Measurements from ENCODE around the gene LCORL.
"Not testable (repeated sequence)": the region's sequence is repeated elsewhere in the genome, so short reads cannot be mapped to it uniquely, and the experiment has no call there.

Gene LCORL

GRCh38 chr4:18006432-18006831 lies 15.1 kb downstream of the LCORL start:
- H3K9me3 ChIP-seq (ENCODE audit: control extremely low read depth in 1 of 5, control insufficient read depth in 4 of 5, insufficient read depth in 2 of 5, low read depth in 1 of 5, low read length in 4 of 5), result peaks cover 1 to 18% (median 15%) of the 10 kb centered on the region in 5 experiments
- POLR2A ChIA-PET; H3K4me1 ChIP-seq (ENCODE audit: control extremely low read depth in 1 of 4, control insufficient read depth in 4 of 4, insufficient read depth in 4 of 4, low read length in 3 of 4); CTCF ChIA-PET; H3K27me3 ChIP-seq (replicated peaks in 2 of 5; ENCODE audit: control insufficient read depth in 4 of 5, insufficient read depth in 5 of 5, low read length in 4 of 5); H3K4me3 ChIP-seq (ENCODE audit: control insufficient read depth in 1 of 7, extremely low read depth in 1 of 7, insufficient read depth in 4 of 7, low read depth in 2 of 7, low read length in 6 of 7); DNase-seq; H3K27ac ChIP-seq (ENCODE audit: insufficient read depth in 1 of 2, low read depth in 1 of 2, low read length in 2 of 2, poor library complexity in 1 of 2, severe bottlenecking in 2 of 2): not testable (repeated sequence)
- no CpG with 5 or more reads among the region's 1 CpG for WGBS (ENCODE audit: insufficient coverage)
- H3K36me3 ChIP-seq (ENCODE audit: control insufficient read depth in 4 of 4, insufficient read depth in 4 of 4, low read length in 3 of 4), result peaks cover 0 to 14% (median 3%) of the 10 kb centered on the region in 4 experiments

GRCh38 chr4:17997129-17997528 lies 24.4 kb downstream of the LCORL start:
- Histone ChIP-seq H3K9me3 (ENCODE audit: control extremely low read depth in 1 of 5, control insufficient read depth in 4 of 5, insufficient read depth in 2 of 5, low read depth in 1 of 5, low read length in 4 of 5) (no peaks in the 10 kb centered on the region), H3K36me3 (ENCODE audit: control insufficient read depth in 4 of 4, insufficient read depth in 4 of 4, low read length in 3 of 4) (no peaks in the 10 kb centered on the region), H3K27me3 (replicated peaks in 2 of 5; ENCODE audit: control insufficient read depth in 4 of 5, insufficient read depth in 5 of 5, low read length in 4 of 5) (no peaks in the 10 kb centered on the region), H3K4me1 (ENCODE audit: control extremely low read depth in 1 of 4, control insufficient read depth in 4 of 4, insufficient read depth in 4 of 4, low read length in 3 of 4) (no peaks in the 10 kb centered on the region), H3K27ac (ENCODE audit: insufficient read depth in 1 of 2, low read depth in 1 of 2, low read length in 2 of 2, poor library complexity in 1 of 2, severe bottlenecking in 2 of 2) (no peak overlapping the region), H3K4me3 (ENCODE audit: control insufficient read depth in 1 of 7, extremely low read depth in 1 of 7, insufficient read depth in 4 of 7, low read depth in 2 of 7, low read length in 6 of 7) (no peak overlapping the region)
- ChIA-PET POLR2A (no interaction called here), CTCF (no interaction called here)
- whole genome bisulfite sequencing (ENCODE audit: insufficient coverage), result 100% methylated on average over 1 of the region's 5 CpGs
- DNase-seq, result no peak

- no peak overlapping the region for H3K4me3 ChIP-seq (ENCODE audit: control insufficient read depth in 1 of 7, extremely low read depth in 1 of 7, insufficient read depth in 4 of 7, low read depth in 2 of 7, low read length in 6 of 7)
- H3K36me3 ChIP-seq (ENCODE audit: control insufficient read depth in 4 of 4, insufficient read depth in 4 of 4, low read length in 3 of 4), result no peaks in the 10 kb centered on the region
- DNase-seq, result no peak
- H3K27me3 ChIP-seq (replicated peaks in 2 of 5; ENCODE audit: control insufficient read depth in 4 of 5, insufficient read depth in 5 of 5, low read length in 4 of 5), result no peaks in the 10 kb centered on the region
- no peaks in the 10 kb centered on the region for H3K4me1 ChIP-seq (ENCODE audit: control extremely low read depth in 1 of 4, control insufficient read depth in 4 of 4, insufficient read depth in 4 of 4, low read length in 3 of 4)
- WGBS (ENCODE audit: insufficient coverage), result no CpG with 5 or more reads among the region's 2 CpGs
- H3K9me3 ChIP-seq (ENCODE audit: control extremely low read depth in 1 of 5, control insufficient read depth in 4 of 5, insufficient read depth in 2 of 5, low read depth in 1 of 5, low read length in 4 of 5), result peaks cover 0 to 6% (median 0%) of the 10 kb centered on the region in 5 experiments
- CTCF ChIA-PET, result no interaction called here
- no peak overlapping the region for H3K27ac ChIP-seq (ENCODE audit: insufficient read depth in 1 of 2, low read depth in 1 of 2, low read length in 2 of 2, poor library complexity in 1 of 2, severe bottlenecking in 2 of 2)
- POLR2A ChIA-PET, result no interaction called here
Observed at GRCh38 chr4:17995165-17995564, 26.4 kb downstream of the LCORL start.

GRCh38 chr4:17985832-17986231 lies 35.7 kb downstream of the LCORL start:
- H3K9me3 ChIP-seq (ENCODE audit: control extremely low read depth in 1 of 5, control insufficient read depth in 4 of 5, insufficient read depth in 2 of 5, low read depth in 1 of 5, low read length in 4 of 5), result peaks cover 4 to 64% (median 12%) of the 10 kb centered on the region in 5 experiments
- H3K4me3 ChIP-seq (ENCODE audit: control insufficient read depth in 1 of 7, extremely low read depth in 1 of 7, insufficient read depth in 4 of 7, low read depth in 2 of 7, low read length in 6 of 7), result no peak overlapping the region
- DNase-seq, result no peak
- peaks cover 0 to 5% (median 2%) of the 10 kb centered on the region in 4 experiments for H3K36me3 ChIP-seq (ENCODE audit: control insufficient read depth in 4 of 4, insufficient read depth in 4 of 4, low read length in 3 of 4)
- H3K27me3 ChIP-seq (replicated peaks in 2 of 5; ENCODE audit: control insufficient read depth in 4 of 5, insufficient read depth in 5 of 5, low read length in 4 of 5), result no peaks in the 10 kb centered on the region
- no peaks in the 10 kb centered on the region for H3K4me1 ChIP-seq (ENCODE audit: control extremely low read depth in 1 of 4, control insufficient read depth in 4 of 4, insufficient read depth in 4 of 4, low read length in 3 of 4)
- ChIA-PET CTCF (no interaction called here), POLR2A (no interaction called here)
- H3K27ac ChIP-seq (ENCODE audit: insufficient read depth in 1 of 2, low read depth in 1 of 2, low read length in 2 of 2, poor library complexity in 1 of 2, severe bottlenecking in 2 of 2), result no peak overlapping the region
- no CpG with 5 or more reads among the region's 2 CpGs for WGBS (ENCODE audit: insufficient coverage)

GRCh38 chr4:17981063-17981462 lies 40.5 kb downstream of the LCORL start:
- no peak overlapping the region for H3K4me3 ChIP-seq (ENCODE audit: control insufficient read depth in 1 of 7, extremely low read depth in 1 of 7, insufficient read depth in 4 of 7, low read depth in 2 of 7, low read length in 6 of 7)
- no CpG with 5 or more reads among the region's 1 CpG for WGBS (ENCODE audit: insufficient coverage)
- no peaks in the 10 kb centered on the region for H3K4me1 ChIP-seq (ENCODE audit: control extremely low read depth in 1 of 4, control insufficient read depth in 4 of 4, insufficient read depth in 4 of 4, low read length in 3 of 4)
- H3K36me3 ChIP-seq (ENCODE audit: control insufficient read depth in 4 of 4, insufficient read depth in 4 of 4, low read length in 3 of 4), result peaks cover 0 to 5% (median 0%) of the 10 kb centered on the region in 4 experiments
- peaks cover 2 to 48% (median 9%) of the 10 kb centered on the region in 5 experiments for H3K9me3 ChIP-seq (ENCODE audit: control extremely low read depth in 1 of 5, control insufficient read depth in 4 of 5, insufficient read depth in 2 of 5, low read depth in 1 of 5, low read length in 4 of 5)
- no peak for DNase-seq
- no peaks in the 10 kb centered on the region for H3K27me3 ChIP-seq (replicated peaks in 2 of 5; ENCODE audit: control insufficient read depth in 4 of 5, insufficient read depth in 5 of 5, low read length in 4 of 5)
- CTCF ChIA-PET, result no interaction called here
- POLR2A ChIA-PET, result no interaction called here
- no peak overlapping the region for H3K27ac ChIP-seq (ENCODE audit: insufficient read depth in 1 of 2, low read depth in 1 of 2, low read length in 2 of 2, poor library complexity in 1 of 2, severe bottlenecking in 2 of 2)

- Histone ChIP-seq H3K36me3 (ENCODE audit: control insufficient read depth in 4 of 4, insufficient read depth in 4 of 4, low read length in 3 of 4) (peaks cover 0 to 6% (median 3%) of the 10 kb centered on the region in 4 experiments), H3K27me3 (replicated peaks in 2 of 5; ENCODE audit: control insufficient read depth in 4 of 5, insufficient read depth in 5 of 5, low read length in 4 of 5) (no peaks in the 10 kb centered on the region), H3K27ac (ENCODE audit: insufficient read depth in 1 of 2, low read depth in 1 of 2, low read length in 2 of 2, poor library complexity in 1 of 2, severe bottlenecking in 2 of 2) (no peak overlapping the region), H3K4me3 (ENCODE audit: control insufficient read depth in 1 of 7, extremely low read depth in 1 of 7, insufficient read depth in 4 of 7, low read depth in 2 of 7, low read length in 6 of 7) (no peak overlapping the region), H3K4me1 (ENCODE audit: control extremely low read depth in 1 of 4, control insufficient read depth in 4 of 4, insufficient read depth in 4 of 4, low read length in 3 of 4) (no peaks in the 10 kb centered on the region), H3K9me3 (ENCODE audit: control extremely low read depth in 1 of 5, control insufficient read depth in 4 of 5, insufficient read depth in 2 of 5, low read depth in 1 of 5, low read length in 4 of 5) (no peaks in the 10 kb centered on the region)
- DNase-seq, result no peak
- POLR2A ChIA-PET, result no interaction called here
- CTCF ChIA-PET, result no interaction called here
Observed at GRCh38 chr4:17968721-17969120, 52.8 kb downstream of the LCORL start.

- Histone ChIP-seq H3K9me3 (ENCODE audit: control extremely low read depth in 1 of 5, control insufficient read depth in 4 of 5, insufficient read depth in 2 of 5, low read depth in 1 of 5, low read length in 4 of 5) (no peaks in the 10 kb centered on the region), H3K36me3 (ENCODE audit: control insufficient read depth in 4 of 4, insufficient read depth in 4 of 4, low read length in 3 of 4) (peaks cover 0 to 6% (median 3%) of the 10 kb centered on the region in 4 experiments), H3K27me3 (replicated peaks in 2 of 5; ENCODE audit: control insufficient read depth in 4 of 5, insufficient read depth in 5 of 5, low read length in 4 of 5) (no peaks in the 10 kb centered on the region), H3K4me1 (ENCODE audit: control extremely low read depth in 1 of 4, control insufficient read depth in 4 of 4, insufficient read depth in 4 of 4, low read length in 3 of 4) (no peaks in the 10 kb centered on the region), H3K4me3 (ENCODE audit: control insufficient read depth in 1 of 7, extremely low read depth in 1 of 7, insufficient read depth in 4 of 7, low read depth in 2 of 7, low read length in 6 of 7) (no peak overlapping the region), H3K27ac (ENCODE audit: insufficient read depth in 1 of 2, low read depth in 1 of 2, low read length in 2 of 2, poor library complexity in 1 of 2, severe bottlenecking in 2 of 2) (no peak overlapping the region)
- POLR2A ChIA-PET, result no interaction called here
- DNase-seq, result peak in 1 of 3 donors; percentile 4
- 83% methylated on average over 1 of the region's 1 CpG for WGBS (ENCODE audit: insufficient coverage)
- CTCF ChIA-PET, result no interaction called here
Observed at GRCh38 chr4:17967078-17967477, 54.5 kb downstream of the LCORL start.
